ENCODE measurements around the gene TRIM25. TPM values are rescaled to one million over a fixed set of nuclear protein-coding genes. Genes with fewer than 3 reads are reported as not detected.

Gene TRIM25
- total RNA-seq, 1 donor from 2014 or later, result 70.0 TPM

DNA sequence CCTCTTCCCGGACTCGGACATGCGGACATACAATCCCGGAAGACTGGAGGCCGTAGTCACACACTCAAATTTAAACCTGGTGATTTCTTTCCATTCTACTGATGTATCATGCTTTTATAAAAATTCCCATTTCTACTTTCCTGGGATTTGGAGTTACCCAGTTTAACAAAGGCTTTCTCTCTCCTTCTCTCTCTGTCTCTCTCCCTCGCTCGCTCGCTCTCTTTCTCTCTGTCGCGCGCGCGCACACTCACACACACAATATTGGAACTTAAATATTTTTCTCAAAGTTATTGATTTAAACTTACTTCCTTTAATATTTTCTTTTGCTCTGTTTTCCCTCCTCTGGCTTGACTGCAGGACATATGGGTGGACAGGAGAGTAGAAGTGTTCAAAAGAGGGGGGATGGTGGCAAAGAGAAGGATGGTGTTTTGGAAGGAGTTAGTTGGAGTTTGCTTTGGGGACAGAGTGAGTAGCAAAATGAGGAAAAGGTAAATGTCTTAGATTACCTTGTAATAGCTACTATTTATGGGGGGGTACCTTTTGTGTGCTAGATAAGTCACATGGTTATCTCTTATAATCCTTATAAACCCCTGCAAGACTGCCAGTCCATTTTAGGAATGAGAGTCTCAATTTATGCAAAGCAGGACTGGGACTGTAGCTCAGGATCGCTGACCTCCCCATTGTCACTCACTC lies 878 bp upstream of the TRIM25 start:
- Histone ChIP-seq H3K27me3 (no peaks in the 10 kb centered on the region), H3K36me3 (no peaks in the 10 kb centered on the region), H3K4me3 (peak overlapping the region; percentile 78 to 83), H3K9me3 (no peaks in the 10 kb centered on the region), H3K4me1 (peaks cover 49% of the 10 kb centered on the region), H3K27ac (peak overlapping the region; percentile 96)
- intact Hi-C loops (cut with DNase I), result loop anchor here (5.0 kb wide), 1 partner anchor 82 kb away; the partner anchor contains the start of genes C17orf67 and DGKE
- no peak for DNase-seq (ENCODE audit: extremely low spot score in 2 of 2)
- TF ChIP-seq, protein P1, sequence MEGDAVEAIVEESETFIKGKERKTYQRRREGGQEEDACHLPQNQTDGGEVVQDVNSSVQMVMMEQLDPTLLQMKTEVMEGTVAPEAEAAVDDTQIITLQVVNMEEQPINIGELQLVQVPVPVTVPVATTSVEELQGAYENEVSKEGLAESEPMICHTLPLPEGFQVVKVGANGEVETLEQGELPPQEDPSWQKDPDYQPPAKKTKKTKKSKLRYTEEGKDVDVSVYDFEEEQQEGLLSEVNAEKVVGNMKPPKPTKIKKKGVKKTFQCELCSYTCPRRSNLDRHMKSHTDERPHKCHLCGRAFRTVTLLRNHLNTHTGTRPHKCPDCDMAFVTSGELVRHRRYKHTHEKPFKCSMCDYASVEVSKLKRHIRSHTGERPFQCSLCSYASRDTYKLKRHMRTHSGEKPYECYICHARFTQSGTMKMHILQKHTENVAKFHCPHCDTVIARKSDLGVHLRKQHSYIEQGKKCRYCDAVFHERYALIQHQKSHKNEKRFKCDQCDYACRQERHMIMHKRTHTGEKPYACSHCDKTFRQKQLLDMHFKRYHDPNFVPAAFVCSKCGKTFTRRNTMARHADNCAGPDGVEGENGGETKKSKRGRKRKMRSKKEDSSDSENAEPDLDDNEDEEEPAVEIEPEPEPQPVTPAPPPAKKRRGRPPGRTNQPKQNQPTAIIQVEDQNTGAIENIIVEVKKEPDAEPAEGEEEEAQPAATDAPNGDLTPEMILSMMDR (IDR thresholded peaks at IDR 0.05), result no peak

DNA sequence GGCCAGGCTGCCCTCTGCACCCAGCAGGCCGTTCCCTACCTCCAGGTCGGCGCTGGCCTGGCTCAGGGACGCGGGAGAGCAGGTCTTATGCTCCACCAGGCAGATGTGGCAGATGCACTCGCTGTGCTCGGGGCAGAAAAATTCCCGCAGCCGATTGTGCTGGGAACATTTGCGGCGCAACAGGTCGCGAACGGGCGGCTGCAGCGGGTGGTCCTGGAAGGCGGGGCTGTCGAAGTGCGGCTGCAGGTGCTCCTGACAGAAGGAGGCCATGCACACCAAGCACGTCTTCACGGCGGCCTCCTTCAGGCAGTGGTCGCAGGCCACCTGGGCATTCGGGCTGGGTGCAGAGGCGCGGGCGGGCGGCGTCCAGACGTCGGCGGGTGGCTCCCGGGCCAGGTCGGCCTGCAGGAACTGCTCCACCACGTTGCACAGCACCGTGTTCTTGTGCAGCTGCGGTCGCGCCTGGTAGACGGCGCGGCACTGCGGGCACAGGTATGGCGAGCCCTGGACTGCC lies 439 bp downstream of the TRIM25 start:
- Histone ChIP-seq H3K4me3 (peak overlapping the region; percentile 78 to 83), H3K9me3 (no peaks in the 10 kb centered on the region), H3K27me3 (no peaks in the 10 kb centered on the region), H3K27ac (peak overlapping the region; percentile 96), H3K36me3 (no peaks in the 10 kb centered on the region), H3K4me1 (peaks cover 62% of the 10 kb centered on the region)
- no peak for TF ChIP-seq POLR2A (IDR thresholded peaks at IDR 0.05)
- DNase-seq (ENCODE audit: extremely low spot score in 2 of 2), result no peak
- intact Hi-C loops (cut with DNase I), result loop anchor here (5.0 kb wide), 1 partner anchor 81 kb away; the partner anchor contains the start of genes C17orf67 and DGKE

DNA sequence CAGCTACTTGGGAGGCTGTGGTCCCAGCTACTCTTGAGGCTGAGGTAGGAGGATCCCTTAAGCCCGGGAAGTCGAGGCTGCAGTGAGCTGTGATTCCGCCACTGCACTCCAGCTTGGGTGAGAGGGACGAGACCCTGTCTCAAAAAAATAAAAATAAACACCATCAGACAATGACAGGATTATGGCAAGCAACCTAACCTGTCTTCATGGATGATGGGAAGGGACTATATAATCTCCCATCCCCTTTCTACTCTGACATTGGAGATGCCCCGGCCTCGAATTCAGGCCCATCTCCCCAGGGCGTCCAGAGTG lies 893 bp downstream of the TRIM25 start:
- DNase-seq (ENCODE audit: extremely low spot score in 2 of 2), result no peak
- no peak for TF ChIP-seq POLR2AphosphoS5 (IDR thresholded peaks at IDR 0.05; ENCODE audit: insufficient read depth in 1 of 2, low read depth in 1 of 2)
- TF ChIP-seq, protein P1 (IDR thresholded peaks at IDR 0.05), result no peak
- TF ChIP-seq POLR2A (IDR thresholded peaks at IDR 0.05), result no peak
- Histone ChIP-seq H3K4me1 (peaks cover 65% of the 10 kb centered on the region), H3K27me3 (no peaks in the 10 kb centered on the region), H3K4me3 (peak overlapping the region; percentile 78 to 83), H3K27ac (peak overlapping the region; percentile 96), H3K9me3 (no peaks in the 10 kb centered on the region), H3K36me3 (peaks cover 0 to 3% of the 10 kb centered on the region in 2 donors)
- intact Hi-C loops (cut with DNase I), result loop anchor here (5.0 kb wide), 1 partner anchor 81 kb away; the partner anchor contains the start of genes C17orf67 and DGKE

DNA sequence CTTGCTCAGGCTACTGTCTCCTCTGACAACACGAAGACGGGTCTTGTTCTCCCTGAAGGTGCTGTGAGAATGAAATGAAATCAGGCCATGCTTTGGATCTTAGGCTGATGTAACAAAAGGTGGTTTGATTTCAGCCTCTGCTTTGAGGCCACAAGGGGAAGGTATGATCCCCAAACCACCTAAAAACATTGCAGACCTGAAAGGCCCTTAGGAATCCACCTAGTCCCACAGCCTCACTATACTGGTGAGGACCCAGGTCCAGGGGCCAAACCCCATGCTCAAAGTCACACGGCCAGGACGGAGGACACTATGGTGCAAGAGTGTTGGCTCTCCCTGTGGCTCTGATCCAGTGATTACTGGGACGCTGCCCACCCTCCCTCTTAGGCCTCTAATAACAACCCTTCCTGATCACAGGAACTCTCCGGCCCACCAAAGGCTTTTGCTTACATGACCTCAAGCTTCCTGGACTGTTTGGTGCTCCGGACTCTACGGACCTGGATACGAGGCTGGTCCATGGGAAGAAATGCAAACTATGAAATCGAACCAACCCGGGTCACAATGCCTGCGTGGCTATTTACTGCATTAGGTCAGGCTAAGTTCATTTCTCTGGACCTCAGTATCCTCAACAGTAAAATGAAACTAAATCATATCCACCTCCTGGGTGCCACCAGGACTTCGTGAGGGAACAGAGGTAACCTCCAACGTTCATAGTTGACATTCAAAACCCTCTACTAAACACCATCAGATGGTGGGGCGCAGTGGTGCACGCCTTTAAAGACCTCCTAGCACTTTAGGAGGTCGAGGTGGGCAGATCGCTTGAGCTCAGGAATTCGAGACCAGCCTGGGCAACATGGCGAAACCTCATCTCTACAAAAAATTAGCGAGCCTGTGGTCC lies 1.5 kb downstream of the TRIM25 start:
- Histone ChIP-seq H3K27me3 (no peaks in the 10 kb centered on the region), H3K36me3 (peaks cover 0 to 9% of the 10 kb centered on the region in 2 donors), H3K27ac (peak overlapping the region; percentile 96), H3K4me1 (peaks cover 65% of the 10 kb centered on the region), H3K9me3 (no peaks in the 10 kb centered on the region), H3K4me3 (peak overlapping the region; percentile 78 to 83)
- TF ChIP-seq POLR2AphosphoS5 (IDR thresholded peaks at IDR 0.05; ENCODE audit: insufficient read depth in 1 of 2, low read depth in 1 of 2) (no peak), POLR2A (IDR thresholded peaks at IDR 0.05) (no peak)
- TF ChIP-seq, protein P1 (IDR thresholded peaks at IDR 0.05), result no peak
- intact Hi-C loops (cut with DNase I), result loop anchor here (5.0 kb wide), 1 partner anchor 80 kb away; the partner anchor contains the start of genes C17orf67 and DGKE
- DNase-seq (ENCODE audit: extremely low spot score in 2 of 2), result no peak

DNA sequence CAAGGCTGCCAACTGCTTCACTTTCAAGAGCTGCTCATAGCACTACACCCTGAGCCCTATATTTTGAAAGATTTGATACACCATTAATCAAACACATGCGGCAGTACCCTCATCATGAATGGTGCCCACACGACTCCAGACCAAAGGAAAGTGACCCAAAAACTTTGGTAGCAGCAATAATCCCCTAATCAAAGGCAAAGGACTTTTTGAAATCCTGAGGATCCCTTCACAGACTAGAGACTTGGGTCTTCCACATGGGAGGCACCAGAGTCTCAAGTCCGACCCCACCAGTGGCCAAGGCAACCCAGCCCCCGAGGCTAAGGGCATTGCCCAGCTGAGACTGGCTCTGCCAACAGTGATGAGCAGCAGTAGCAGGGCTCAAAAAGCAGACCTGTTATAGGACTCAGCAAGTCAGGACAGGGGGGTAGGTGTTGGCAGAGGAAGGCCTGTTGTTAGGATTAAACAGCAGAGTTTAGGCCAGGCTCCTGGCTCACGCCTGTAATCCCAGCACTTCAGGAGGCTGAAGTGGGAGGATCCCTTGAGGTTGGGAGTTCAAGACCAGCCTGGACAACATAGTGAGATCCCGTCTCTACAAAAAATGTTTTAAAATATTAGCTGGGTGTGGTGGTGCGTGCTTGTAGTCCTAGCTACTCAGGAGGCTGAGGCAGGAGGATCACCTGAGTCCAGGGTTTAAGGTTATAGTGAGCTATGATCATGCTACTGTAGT lies 3.2 kb downstream of the TRIM25 start:
- Histone ChIP-seq H3K9me3 (no peaks in the 10 kb centered on the region), H3K4me1 (peaks cover 56% of the 10 kb centered on the region), H3K36me3 (peaks cover 0 to 23% of the 10 kb centered on the region in 2 donors), H3K27ac (peak overlapping the region; percentile 96), H3K27me3 (no peaks in the 10 kb centered on the region), H3K4me3 (peak overlapping the region; percentile 17 to 25)
- TF ChIP-seq POLR2AphosphoS5 (IDR thresholded peaks at IDR 0.05; ENCODE audit: insufficient read depth in 1 of 2, low read depth in 1 of 2) (no peak), POLR2A (IDR thresholded peaks at IDR 0.05) (no peak)
- TF ChIP-seq, protein P1 (IDR thresholded peaks at IDR 0.05), result no peak
- intact Hi-C loops (cut with DNase I), result loop anchor here (5.0 kb wide), 1 partner anchor 78 kb away; the partner anchor contains the start of genes C17orf67 and DGKE
- no peak for DNase-seq (ENCODE audit: extremely low spot score in 2 of 2)

Data from vagina (tissue), 2 donors.